Stomach smooth muscle (tissue), 2 donors: ENCODE measurements around the gene WBP4.

Source experiments
- H3K27ac ChIP-seq: one replicate; pipeline ENCODE4 v1.7.0; 2013; ENCODE audit warnings: mild to moderate bottlenecking, low read length, inconsistent platforms
- H3K27me3 ChIP-seq, 2 donors: one replicate each; pipeline ENCODE4 v1.7.0; 2013; ENCODE audit warnings: low read length in 2 of 2; ENCODE audit not compliant: insufficient read depth in 2 of 2, control insufficient read depth in 1 of 2
- H3K36me3 ChIP-seq, 2 donors: one replicate each; pipeline ENCODE4 v1.7.0; 2013; ENCODE audit warnings: low read length in 2 of 2; ENCODE audit not compliant: control insufficient read depth in 2 of 2, insufficient read depth in 2 of 2
- H3K4me1 ChIP-seq: one replicate; pipeline ENCODE4 v1.7.0; 2013; ENCODE audit warnings: low read length; ENCODE audit not compliant: control insufficient read depth, insufficient read depth
- H3K4me3 ChIP-seq, 2 donors: one replicate each; pipeline ENCODE4 v1.7.0; 2013; ENCODE audit warnings: low read length in 2 of 2
- H3K9ac ChIP-seq, 2 donors: one replicate each; pipeline ENCODE4 v1.7.0; 2013; ENCODE audit warnings: low read length in 2 of 2, mild to moderate bottlenecking in 1 of 2
- H3K9me3 ChIP-seq, 2 donors: one replicate each; pipeline ENCODE4 v1.7.0; 2013; ENCODE audit warnings: low read length in 2 of 2; ENCODE audit not compliant: control insufficient read depth in 2 of 2
- donor health status: healthy.
- donor health status: Pancreatic carcinoma.

The WBP4 gene, protein sequence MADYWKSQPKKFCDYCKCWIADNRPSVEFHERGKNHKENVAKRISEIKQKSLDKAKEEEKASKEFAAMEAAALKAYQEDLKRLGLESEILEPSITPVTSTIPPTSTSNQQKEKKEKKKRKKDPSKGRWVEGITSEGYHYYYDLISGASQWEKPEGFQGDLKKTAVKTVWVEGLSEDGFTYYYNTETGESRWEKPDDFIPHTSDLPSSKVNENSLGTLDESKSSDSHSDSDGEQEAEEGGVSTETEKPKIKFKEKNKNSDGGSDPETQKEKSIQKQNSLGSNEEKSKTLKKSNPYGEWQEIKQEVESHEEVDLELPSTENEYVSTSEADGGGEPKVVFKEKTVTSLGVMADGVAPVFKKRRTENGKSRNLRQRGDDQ

DNA sequence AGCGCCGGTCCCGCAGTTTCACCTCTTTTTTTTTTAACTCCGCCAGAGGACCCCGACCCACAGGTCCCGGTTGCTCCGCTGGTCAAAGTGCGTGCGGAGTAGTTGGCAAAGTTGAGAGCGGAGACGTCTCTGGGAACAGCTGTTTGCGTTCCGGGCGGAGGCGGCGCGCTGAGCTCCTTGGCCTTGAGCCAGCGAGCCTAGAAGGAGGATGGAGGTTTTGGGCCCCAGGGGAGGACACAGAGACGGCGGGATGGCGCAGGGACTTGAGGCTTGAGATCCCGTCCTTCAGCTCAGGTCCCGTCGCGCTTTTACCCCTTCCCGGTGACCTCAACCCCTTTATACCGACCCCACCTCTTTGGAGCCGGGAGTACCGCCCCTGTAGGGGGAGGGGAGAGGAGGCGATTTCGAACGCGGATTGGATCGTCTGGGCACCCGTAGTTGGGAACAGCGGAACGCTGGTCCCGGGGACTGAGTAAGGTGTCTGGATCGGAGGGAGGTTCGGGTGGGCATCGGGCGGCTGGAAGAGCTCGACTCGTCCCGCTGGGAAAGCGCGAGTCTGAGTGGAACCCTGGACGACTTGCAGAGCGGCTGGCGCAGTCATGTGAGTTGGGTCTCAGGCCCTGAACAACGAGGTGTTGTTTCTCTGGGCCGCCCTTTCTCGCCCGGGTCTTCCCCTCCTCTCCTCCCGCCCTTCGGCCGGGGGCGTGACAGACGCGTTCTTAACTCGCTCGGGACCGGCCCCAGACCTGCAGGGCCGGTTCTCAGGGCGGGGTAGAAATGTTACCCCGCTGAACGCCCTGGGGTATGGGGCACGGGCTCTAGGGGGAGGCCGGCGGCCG is at the start of gene WBP4:
Gene WBP4, plus strand, starts transcription at position 435 of the 839 bp plus-strand sequence. Its CDS starts 165 bp downstream, at position 600.
- H3K27me3 ChIP-seq = no peaks in the 10 kb centered on the region
- H3K9me3 ChIP-seq = no peaks in the 10 kb centered on the region
- peaks cover 0 to 7% of the 10 kb centered on the region in 2 donors for H3K36me3 ChIP-seq
- peak within 1 kb of the TSS; percentile 90 for H3K27ac ChIP-seq
- peak within 1 kb of the TSS; percentile 89 to 93 for H3K9ac ChIP-seq
- H3K4me3 ChIP-seq = peak within 1 kb of the TSS; percentile 89 to 91
- H3K4me1 ChIP-seq = peaks cover 20% of the 10 kb centered on the region

DNA sequence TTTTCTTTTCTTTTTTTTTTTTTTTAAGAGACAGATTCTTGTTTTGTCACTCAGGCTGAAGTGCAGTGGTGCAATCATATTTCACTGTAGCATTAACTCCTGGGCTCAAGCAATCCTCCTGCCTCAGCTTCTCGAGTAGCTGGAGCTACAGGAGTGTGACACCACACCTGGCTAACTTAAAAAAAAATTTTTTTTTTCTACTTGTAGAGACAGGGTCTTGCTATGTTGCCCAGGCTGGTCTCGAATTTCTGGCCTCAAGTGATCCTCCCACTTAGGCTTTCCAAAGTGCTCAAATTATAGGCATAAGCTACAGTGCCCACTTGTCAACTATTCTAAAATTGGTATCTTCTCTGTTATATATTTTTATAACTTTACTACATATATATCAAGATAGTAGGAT is 48.8 kb upstream of the WBP4 start:
- Histone ChIP-seq H3K36me3 (no peaks in the 10 kb centered on the region), H3K9ac (no peak overlapping the region), H3K27me3 (no peaks in the 10 kb centered on the region), H3K4me1 (no peaks in the 10 kb centered on the region), H3K9me3 (no peaks in the 10 kb centered on the region), H3K4me3 (no peak overlapping the region), H3K27ac (no peak overlapping the region)

DNA sequence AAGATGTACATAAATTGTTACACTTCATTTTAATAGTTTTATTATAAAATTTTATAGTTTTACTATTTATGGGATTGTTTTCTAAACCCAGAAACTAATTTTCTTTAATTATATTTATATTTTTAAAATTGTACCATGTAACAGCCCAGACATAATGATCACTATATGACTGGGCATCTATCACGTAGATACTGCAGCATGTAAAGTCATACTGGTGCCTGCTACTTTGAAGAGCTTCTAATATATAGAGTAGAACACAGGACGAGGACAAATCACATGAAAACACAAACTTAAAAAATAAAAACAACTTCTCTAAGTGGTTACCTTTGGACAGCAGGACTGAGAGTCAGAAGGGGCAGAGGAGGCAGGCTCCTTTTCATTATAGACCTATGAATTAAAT is 47.5 kb upstream of the WBP4 start:
- H3K4me3 ChIP-seq = no peak overlapping the region
- no peak overlapping the region for H3K27ac ChIP-seq
- no peaks in the 10 kb centered on the region for H3K36me3 ChIP-seq
- H3K9ac ChIP-seq = no peak overlapping the region
- H3K27me3 ChIP-seq = no peaks in the 10 kb centered on the region
- no peaks in the 10 kb centered on the region for H3K4me1 ChIP-seq
- no peaks in the 10 kb centered on the region for H3K9me3 ChIP-seq

DNA sequence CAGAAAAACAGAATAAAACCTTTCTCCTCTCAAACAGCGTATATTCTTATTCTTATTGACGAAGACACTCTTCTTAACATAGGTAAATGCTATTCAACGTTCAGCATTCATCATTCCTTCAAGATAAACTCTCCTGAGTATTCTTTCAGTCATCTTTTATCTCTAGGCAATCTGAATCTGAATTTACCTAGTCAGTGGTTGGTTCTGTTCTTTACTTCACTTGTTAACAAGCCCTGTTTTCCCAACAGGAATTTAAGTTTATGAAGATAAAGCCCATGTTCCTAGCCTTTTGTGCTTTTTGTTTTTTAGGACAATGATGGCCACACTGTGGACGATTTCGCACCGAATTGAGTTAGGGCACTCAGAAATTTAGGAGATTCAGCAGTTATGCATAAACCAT is 45.4 kb upstream of the WBP4 start:
- H3K9ac ChIP-seq = no peak overlapping the region
- H3K4me3 ChIP-seq = no peak overlapping the region
- no peaks in the 10 kb centered on the region for H3K36me3 ChIP-seq
- H3K4me1 ChIP-seq = no peaks in the 10 kb centered on the region
- H3K9me3 ChIP-seq = no peaks in the 10 kb centered on the region
- no peak overlapping the region for H3K27ac ChIP-seq
- no peaks in the 10 kb centered on the region for H3K27me3 ChIP-seq

DNA sequence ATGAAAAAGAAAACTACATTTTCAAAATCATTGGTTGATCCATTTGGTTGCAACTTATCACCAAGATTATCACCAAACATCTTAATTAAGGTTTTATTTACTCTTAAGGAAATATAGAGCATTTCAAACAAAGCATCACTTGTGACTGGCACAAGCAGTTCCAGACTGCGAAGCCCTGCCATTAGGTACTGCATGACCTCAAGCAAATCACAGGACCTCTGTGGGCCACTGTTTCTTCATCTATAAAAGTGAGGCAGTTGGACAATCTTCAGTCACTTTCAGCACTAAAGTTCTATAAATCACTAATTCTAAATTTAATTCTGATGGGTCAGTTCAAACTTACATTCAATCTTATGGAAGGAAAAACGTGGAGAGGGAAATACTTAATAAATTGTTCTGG is 44.1 kb upstream of the WBP4 start:
- no peaks in the 10 kb centered on the region for H3K9me3 ChIP-seq
- H3K27me3 ChIP-seq = no peaks in the 10 kb centered on the region
- no peak overlapping the region for H3K4me3 ChIP-seq
- H3K27ac ChIP-seq = no peak overlapping the region
- no peaks in the 10 kb centered on the region for H3K36me3 ChIP-seq
- no peaks in the 10 kb centered on the region for H3K4me1 ChIP-seq
- no peak overlapping the region for H3K9ac ChIP-seq

DNA sequence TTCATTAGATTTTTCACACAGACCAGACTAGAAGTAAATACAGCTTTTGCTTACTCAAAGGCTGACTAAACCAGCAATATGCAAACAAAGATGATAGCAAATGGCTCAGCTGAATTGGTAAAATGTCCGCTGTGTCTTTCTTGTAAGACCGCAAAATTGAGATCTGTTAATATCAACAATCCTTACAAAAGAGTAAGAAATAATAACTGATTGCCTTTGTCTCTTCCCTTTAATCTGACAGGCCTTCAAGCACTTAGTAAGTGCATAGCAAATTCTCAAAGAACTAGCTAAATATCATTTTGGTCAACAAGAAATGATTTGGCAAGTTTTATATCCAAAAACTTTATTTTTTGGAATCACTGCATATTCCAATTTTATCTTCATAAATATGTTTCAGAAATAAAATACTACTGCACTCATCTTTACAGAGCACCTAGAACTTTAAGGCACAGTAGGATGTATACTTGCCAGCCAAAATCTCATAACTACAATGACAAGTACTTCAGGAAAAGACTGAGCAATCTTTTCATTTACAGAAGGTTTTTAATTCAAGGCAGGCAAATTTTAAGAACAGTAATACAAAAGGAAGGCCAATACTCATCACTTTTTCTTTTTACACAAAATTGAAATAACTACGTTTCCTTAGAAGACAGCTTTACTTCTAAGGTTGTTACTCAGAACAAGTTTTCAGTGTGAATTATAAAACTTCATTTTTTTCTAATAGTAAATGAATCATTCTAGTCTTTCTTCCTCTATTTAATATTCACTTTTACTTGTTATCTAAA is 43.3 kb upstream of the WBP4 start:
- Histone ChIP-seq H3K4me1 (no peaks in the 10 kb centered on the region), H3K4me3 (no peak overlapping the region), H3K36me3 (no peaks in the 10 kb centered on the region), H3K9me3 (no peaks in the 10 kb centered on the region), H3K9ac (no peak overlapping the region), H3K27ac (no peak overlapping the region), H3K27me3 (no peaks in the 10 kb centered on the region)

DNA sequence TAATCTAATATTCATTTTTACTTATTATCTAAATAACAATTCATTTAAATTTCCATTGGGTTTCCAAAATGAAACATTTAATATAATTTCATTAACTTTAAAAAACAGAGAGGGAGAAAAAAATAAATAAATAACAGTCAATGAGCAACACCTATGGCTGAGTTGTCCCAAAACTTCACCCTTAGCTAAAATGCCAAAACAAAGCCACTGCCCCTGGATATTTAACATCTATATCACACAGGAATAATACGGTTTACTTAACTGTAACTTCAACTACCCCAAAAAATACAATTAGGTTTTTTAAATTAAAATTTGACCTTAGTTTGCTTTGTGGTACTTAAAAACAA is 42.7 kb upstream of the WBP4 start:
- no peaks in the 10 kb centered on the region for H3K36me3 ChIP-seq
- H3K27ac ChIP-seq = no peak overlapping the region
- H3K4me3 ChIP-seq = no peak overlapping the region
- H3K9ac ChIP-seq = peak overlapping the region in 1 of 2 donors; percentile 6
- no peaks in the 10 kb centered on the region for H3K9me3 ChIP-seq
- no peaks in the 10 kb centered on the region for H3K4me1 ChIP-seq
- no peaks in the 10 kb centered on the region for H3K27me3 ChIP-seq

DNA sequence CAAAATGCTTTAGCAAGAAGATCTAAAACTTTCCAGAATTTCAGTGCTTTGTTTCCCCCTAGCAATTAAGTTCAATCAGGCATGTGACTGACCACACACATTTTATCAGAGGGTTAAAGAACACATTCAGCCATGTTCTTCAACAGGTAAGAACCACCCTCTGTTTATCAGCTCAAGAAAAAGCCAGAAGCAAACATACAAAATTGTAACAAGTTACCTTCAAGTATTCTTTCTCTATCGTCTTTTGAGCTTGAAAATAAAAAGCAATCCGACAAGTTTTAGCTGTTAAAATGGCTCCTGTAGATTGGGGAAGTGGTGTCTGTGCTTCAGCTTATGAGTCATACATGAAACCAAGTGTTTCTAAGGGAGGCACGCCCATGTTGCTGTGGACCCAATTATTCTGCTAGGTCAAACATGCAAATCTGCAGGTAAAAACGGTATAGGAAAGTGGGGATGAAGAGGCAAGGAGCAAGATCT is 42.3 kb upstream of the WBP4 start, which contains the start of gene ELF1:
Gene ELF1, minus strand, starts transcription at position 306 of the 477 bp plus-strand sequence. CDS start 37,262 bp downstream, outside the sequence.
- H3K9ac ChIP-seq = peak within 1 kb of the TSS in 1 of 2 donors; percentile 6
- H3K27me3 ChIP-seq = no peaks in the 10 kb centered on the region
- H3K9me3 ChIP-seq = no peaks in the 10 kb centered on the region
- H3K4me1 ChIP-seq = no peaks in the 10 kb centered on the region
- no peak within 1 kb of the TSS for H3K27ac ChIP-seq
- H3K36me3 ChIP-seq = no peaks in the 10 kb centered on the region
- peak within 1 kb of the TSS in 1 of 2 donors; percentile 36 for H3K4me3 ChIP-seq

DNA sequence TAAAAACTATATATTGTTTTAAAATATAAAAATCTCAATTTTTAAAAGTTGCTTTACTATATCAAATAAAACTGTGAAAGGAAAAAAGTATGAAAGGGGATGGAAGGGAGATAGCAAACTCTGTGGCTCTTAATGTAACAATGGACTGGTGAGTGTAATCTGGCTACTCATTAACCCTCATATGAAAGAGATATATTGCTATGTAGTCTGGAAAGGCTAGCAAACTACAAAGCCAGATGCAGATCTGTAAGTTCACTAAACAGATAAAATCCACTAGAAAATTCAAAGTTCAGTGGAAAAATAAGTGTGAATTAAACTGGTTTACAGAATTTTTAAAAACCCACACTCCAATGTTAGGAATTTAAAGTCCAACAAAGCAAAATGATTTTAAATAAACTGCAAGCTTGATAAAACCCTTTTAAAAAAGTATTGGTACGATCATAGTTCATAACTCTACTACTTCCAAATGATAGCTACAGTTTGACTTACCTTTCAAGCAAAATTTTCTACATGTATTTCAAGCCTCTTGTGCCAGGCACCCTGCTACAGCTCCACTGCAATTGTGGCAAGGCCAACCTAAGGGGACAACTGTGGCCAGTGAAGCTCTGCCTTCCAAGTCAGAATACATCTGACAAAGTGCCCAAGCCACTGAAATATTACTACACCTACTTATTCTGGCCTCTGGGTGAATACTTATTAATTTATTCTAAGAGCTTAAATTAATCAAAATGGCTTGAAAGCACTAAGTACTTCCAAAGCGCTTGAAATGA is 41.5 kb upstream of the WBP4 start:
- Histone ChIP-seq H3K9ac (no peak overlapping the region), H3K27ac (no peak overlapping the region), H3K36me3 (no peaks in the 10 kb centered on the region), H3K9me3 (no peaks in the 10 kb centered on the region), H3K27me3 (no peaks in the 10 kb centered on the region), H3K4me1 (no peaks in the 10 kb centered on the region), H3K4me3 (no peak overlapping the region)

DNA sequence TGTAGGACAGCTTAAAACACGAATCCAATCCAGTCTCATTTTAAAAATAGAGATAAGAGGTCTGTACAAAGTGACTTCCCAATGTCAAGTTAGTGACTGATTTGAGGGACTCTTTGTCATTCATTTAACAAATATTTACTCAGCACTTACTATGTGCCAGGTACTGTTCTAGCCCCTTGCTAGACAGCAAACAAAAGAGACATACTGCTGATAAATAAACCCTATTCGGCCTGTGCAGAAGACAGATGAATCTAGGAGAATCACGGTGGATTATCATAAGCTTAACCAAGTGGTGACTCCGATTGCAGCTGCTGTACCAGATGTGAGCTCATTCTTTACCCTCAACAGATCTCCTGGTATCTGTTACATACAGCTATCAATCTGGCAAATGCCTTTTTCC is 35.8 kb upstream of the WBP4 start:
- Histone ChIP-seq H3K4me3 (no peak overlapping the region), H3K4me1 (peaks cover 2% of the 10 kb centered on the region), H3K9me3 (no peaks in the 10 kb centered on the region), H3K27ac (no peak overlapping the region), H3K27me3 (no peaks in the 10 kb centered on the region), H3K36me3 (no peaks in the 10 kb centered on the region), H3K9ac (no peak overlapping the region)
